GM12864 (cell line): ENCODE measurements around the gene PCDH9.

Experiments used
- DNase-seq: peaks from one replicate; pipeline ENCODE4 v3.0.0-alpha.2; 2011; ENCODE audit warnings: low read depth
- H3K4me3 ChIP-seq: 2 replicates; pipeline ENCODE4 v1.5.1; 2011; ENCODE audit warnings: mild to moderate bottlenecking, low read depth, low read length, control low read depth
- CTCF ChIP-seq: IDR thresholded peaks from 2 replicates; pipeline ENCODE4 v1.5.1; 2011; ENCODE audit warnings: low read depth, mild to moderate bottlenecking, moderate library complexity, low read length, control low read depth, inconsistent platforms; ENCODE audit errors: missing control alignments

The PCDH9 gene

GRCh38 chr13:66967811-66968597 lies 262.1 kb downstream of the PCDH9 start:
- DNase-seq = no peak
- no peak overlapping the region for H3K4me3 ChIP-seq
- TF ChIP-seq CTCF = no peak

- H3K4me3 ChIP-seq = no peak overlapping the region
- TF ChIP-seq CTCF = no peak
- DNase-seq = no peak
These were observed 265.0 kb downstream of the PCDH9 start for GRCh38 chr13:66965181-66965580.

- H3K4me3 ChIP-seq = no peak overlapping the region
- no peak for DNase-seq
- no peak for TF ChIP-seq CTCF
These were observed 267.2 kb downstream of the PCDH9 start for GRCh38 chr13:66962953-66963352.

- no peak for DNase-seq
- H3K4me3 ChIP-seq = no peak overlapping the region
- no peak for TF ChIP-seq CTCF
These were observed 271.5 kb downstream of the PCDH9 start for GRCh38 chr13:66958611-66959010.

- DNase-seq = no peak
- TF ChIP-seq CTCF = no peak
- H3K4me3 ChIP-seq = no peak overlapping the region
These were observed 277.6 kb downstream of the PCDH9 start for GRCh38 chr13:66952507-66952906.

GRCh38 chr13:66951426-66951825 lies 278.7 kb downstream of the PCDH9 start:
- no peak for TF ChIP-seq CTCF
- DNase-seq = no peak
- no peak overlapping the region for H3K4me3 ChIP-seq

GRCh38 chr13:66950666-66951065 lies 279.5 kb downstream of the PCDH9 start:
- DNase-seq = no peak

More at GRCh38 chr13:66950666-66951065, 279.5 kb downstream of the PCDH9 start:
- no peak overlapping the region for H3K4me3 ChIP-seq
- TF ChIP-seq CTCF = no peak
